Peyer's patch (tissue), 4 donors: Measurements from ENCODE around the gene SCNN1B. TPM values are rescaled to one million over a fixed set of nuclear protein-coding genes. Genes with fewer than 3 reads are reported as not detected.

Source experiments
- DNase-seq, 3 donors: peaks; one replicate each; pipeline ENCODE4 v3.0.0-alpha.2; 2017 to 2019
- H3K27ac ChIP-seq, 4 donors: fragments of 200-600 bp; sonication (generic); one replicate each; pipeline ENCODE4 v1.5.1; 2016 to 2019
- H3K27me3 ChIP-seq, 2 donors: fragments of 200-600 bp; sonication (generic); one replicate each; pipeline ENCODE4 v1.5.1; 2019
- H3K36me3 ChIP-seq, 3 donors: fragments of 200-600 bp; sonication (generic); one replicate each; pipeline ENCODE4 v1.5.1; 2016 to 2019
- H3K4me1 ChIP-seq, 4 donors: fragments of 200-600 bp; sonication (generic); one replicate each; pipeline ENCODE4 v1.5.1; 2016 to 2019
- H3K4me3 ChIP-seq, 4 donors: fragments of 200-600 bp; sonication (generic); 1 replicate in 3 of 4; 2 replicates in 1 of 4; pipeline ENCODE4 v1.5.1; 2016 to 2019; ENCODE audit warnings: mild to moderate bottlenecking in 1 of 4
- H3K9me3 ChIP-seq, 4 donors: fragments of 200-600 bp; sonication (generic); one replicate each; pipeline ENCODE4 v1.5.1; 2016 to 2019; ENCODE audit warnings: mild to moderate bottlenecking in 1 of 4
- CTCF ChIP-seq, 6 experiments: fragments of 450-650 bp in 4 of 6; fragments of 200-600 bp in 2 of 6; sonication (generic) in 1 of 6; IDR thresholded peaks; one replicate each; pipeline ENCODE4 v1.5.1; 2017 to 2019; ENCODE audit warnings: antibody characterized with exemption in 6 of 6, mild to moderate bottlenecking in 3 of 6, moderate library complexity in 1 of 6
- POLR2A ChIP-seq, 2 donors: fragments of 450-650 bp; IDR thresholded peaks; one replicate each; pipeline ENCODE4 v1.5.1; 2017; ENCODE audit warnings: antibody characterized with exemption in 2 of 2, mild to moderate bottlenecking in 2 of 2, moderate library complexity in 2 of 2
- total RNA-seq, 4 donors: library from RNA; depleted of rRNA; stranded (reverse); fragments of >200 nt; gene quantifications; one replicate each; pipeline ENCODE4 v1.1.0, GENCODE V29; 2016

Gene SCNN1B
- total RNA-seq, 4 donors from 2014 or later: 4.3 to 9.6 (median 6.6) TPM; not detected in 1

DNA sequence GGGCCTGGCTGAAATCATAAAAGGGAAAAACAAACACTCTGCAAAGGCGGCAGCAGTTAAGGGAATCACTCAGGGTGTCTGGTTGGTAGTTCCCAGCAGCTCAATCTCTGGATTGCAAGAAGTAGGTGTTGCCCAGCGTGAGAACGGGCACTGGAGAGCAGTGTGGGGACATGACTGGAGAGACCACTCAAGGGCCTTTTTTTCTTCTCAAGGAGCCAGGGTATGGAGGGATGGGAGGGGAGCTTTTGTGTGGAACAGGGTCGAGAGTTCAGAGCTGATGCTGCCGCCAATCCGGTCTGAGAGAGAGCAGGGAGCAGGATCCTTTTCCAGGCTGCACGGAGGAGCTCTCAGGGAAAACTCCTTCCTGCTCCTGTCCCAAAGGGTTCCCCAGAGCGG lies 15.2 kb downstream of the SCNN1B start:
- no peaks in the 10 kb centered on the region for H3K4me1 ChIP-seq
- no peak for DNase-seq
- no peak overlapping the region for H3K4me3 ChIP-seq
- H3K27me3 ChIP-seq: no peaks in the 10 kb centered on the region
- no peaks in the 10 kb centered on the region for H3K9me3 ChIP-seq
- H3K36me3 ChIP-seq: no peaks in the 10 kb centered on the region
- no peak for TF ChIP-seq CTCF (IDR thresholded peaks at IDR 0.05)
- TF ChIP-seq POLR2A (IDR thresholded peaks at IDR 0.05): no peak
- no peak overlapping the region for H3K27ac ChIP-seq

DNA sequence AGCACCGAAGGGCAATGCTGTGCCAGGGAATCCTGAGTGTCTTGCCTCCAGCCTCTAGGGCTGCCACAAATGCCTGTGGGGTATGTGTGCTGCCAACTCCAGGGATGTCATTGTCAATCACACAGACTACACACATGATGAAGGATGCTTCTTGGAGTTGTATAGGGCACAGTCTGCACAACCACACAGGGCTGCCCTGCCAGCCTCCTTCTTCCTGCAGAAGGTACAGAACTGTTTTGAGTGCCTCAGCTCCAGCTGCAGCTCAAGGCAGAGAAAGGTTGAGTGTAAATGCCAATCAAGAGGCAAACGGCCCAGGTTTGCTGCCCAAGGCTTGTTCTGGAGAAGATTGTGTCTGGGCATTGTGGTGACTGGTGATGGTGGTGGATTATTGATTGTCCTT lies 15.6 kb downstream of the SCNN1B start:
- DNase-seq: no peak
- Histone ChIP-seq H3K4me1 (no peaks in the 10 kb centered on the region), H3K36me3 (no peaks in the 10 kb centered on the region), H3K9me3 (no peaks in the 10 kb centered on the region), H3K4me3 (no peak overlapping the region), H3K27me3 (no peaks in the 10 kb centered on the region), H3K27ac (no peak overlapping the region)
- TF ChIP-seq CTCF (IDR thresholded peaks at IDR 0.05) (no peak), POLR2A (IDR thresholded peaks at IDR 0.05) (no peak)

- Histone ChIP-seq H3K27ac (no peak overlapping the region), H3K4me1 (no peaks in the 10 kb centered on the region), H3K4me3 (no peak overlapping the region), H3K36me3 (no peaks in the 10 kb centered on the region), H3K27me3 (no peaks in the 10 kb centered on the region), H3K9me3 (no peaks in the 10 kb centered on the region)
- TF ChIP-seq POLR2A (IDR thresholded peaks at IDR 0.05) (no peak), CTCF (IDR thresholded peaks at IDR 0.05) (no peak)
- no peak for DNase-seq
Observed at GRCh38 chr16:23318639-23319038, 16.5 kb downstream of the SCNN1B start.

GRCh38 chr16:23319861-23320615 lies 17.9 kb downstream of the SCNN1B start:
- no peak overlapping the region for H3K27ac ChIP-seq
- TF ChIP-seq POLR2A (IDR thresholded peaks at IDR 0.05) (no peak), CTCF (IDR thresholded peaks at IDR 0.05) (no peak)
- no peak overlapping the region for H3K4me3 ChIP-seq
- H3K4me1 ChIP-seq: no peaks in the 10 kb centered on the region
- no peaks in the 10 kb centered on the region for H3K27me3 ChIP-seq
- H3K36me3 ChIP-seq: no peaks in the 10 kb centered on the region
- DNase-seq: no peak
- H3K9me3 ChIP-seq: no peaks in the 10 kb centered on the region

- no peak overlapping the region for H3K27ac ChIP-seq
- no peak for DNase-seq
Observed at GRCh38 chr16:23320693-23321092, 18.6 kb downstream of the SCNN1B start.

More at GRCh38 chr16:23320693-23321092, 18.6 kb downstream of the SCNN1B start:
- Histone ChIP-seq H3K9me3 (no peaks in the 10 kb centered on the region), H3K36me3 (no peaks in the 10 kb centered on the region), H3K4me1 (no peaks in the 10 kb centered on the region), H3K4me3 (no peak overlapping the region), H3K27me3 (no peaks in the 10 kb centered on the region)
- TF ChIP-seq POLR2A (IDR thresholded peaks at IDR 0.05): no peak
- no peak for TF ChIP-seq CTCF (IDR thresholded peaks at IDR 0.05)
